OCI-LY3 (cell line): ENCODE results near the gene CD247.

Experiments used
- EZH2phosphoT487 ChIP-seq: fragments of 200-600 bp; shearing (Covaris generic); IDR thresholded peaks from 2 replicates; pipeline ENCODE4 v1.6.1; 2018; ENCODE audit warnings: antibody characterized with exemption, mixed run types, low read depth
- TF ChIP-seq, protein P1 (sequence below): fragments of 200-600, 300-600 bp; sonication (generic); IDR thresholded peaks from 2 replicates; pipeline ENCODE4 v1.5.1; 2014; ENCODE audit warnings: antibody characterized with exemption, low read length, low read depth

DNA sequence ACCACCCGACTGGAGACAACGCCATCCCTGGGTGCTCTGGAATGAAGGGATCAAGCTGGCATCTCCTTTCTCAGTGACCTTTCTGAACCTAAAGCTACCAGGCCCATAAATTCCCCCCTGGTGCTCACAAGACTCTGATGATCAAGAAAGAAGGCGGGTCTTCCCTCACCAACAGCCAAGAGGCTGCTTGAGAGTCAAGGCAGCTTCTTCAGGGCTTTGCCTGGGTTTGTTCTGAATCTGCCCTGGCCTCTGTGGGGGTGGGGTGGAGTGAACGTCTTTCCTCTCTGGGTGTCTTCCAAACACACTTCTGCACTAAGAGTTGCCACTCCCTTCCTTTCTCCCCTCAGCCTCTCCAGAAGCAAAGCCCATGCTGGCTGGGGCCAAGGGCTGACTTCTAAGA is 36.1 kb downstream of the CD247 start:
- no peak for TF ChIP-seq EZH2phosphoT487
- TF ChIP-seq, protein P1, sequence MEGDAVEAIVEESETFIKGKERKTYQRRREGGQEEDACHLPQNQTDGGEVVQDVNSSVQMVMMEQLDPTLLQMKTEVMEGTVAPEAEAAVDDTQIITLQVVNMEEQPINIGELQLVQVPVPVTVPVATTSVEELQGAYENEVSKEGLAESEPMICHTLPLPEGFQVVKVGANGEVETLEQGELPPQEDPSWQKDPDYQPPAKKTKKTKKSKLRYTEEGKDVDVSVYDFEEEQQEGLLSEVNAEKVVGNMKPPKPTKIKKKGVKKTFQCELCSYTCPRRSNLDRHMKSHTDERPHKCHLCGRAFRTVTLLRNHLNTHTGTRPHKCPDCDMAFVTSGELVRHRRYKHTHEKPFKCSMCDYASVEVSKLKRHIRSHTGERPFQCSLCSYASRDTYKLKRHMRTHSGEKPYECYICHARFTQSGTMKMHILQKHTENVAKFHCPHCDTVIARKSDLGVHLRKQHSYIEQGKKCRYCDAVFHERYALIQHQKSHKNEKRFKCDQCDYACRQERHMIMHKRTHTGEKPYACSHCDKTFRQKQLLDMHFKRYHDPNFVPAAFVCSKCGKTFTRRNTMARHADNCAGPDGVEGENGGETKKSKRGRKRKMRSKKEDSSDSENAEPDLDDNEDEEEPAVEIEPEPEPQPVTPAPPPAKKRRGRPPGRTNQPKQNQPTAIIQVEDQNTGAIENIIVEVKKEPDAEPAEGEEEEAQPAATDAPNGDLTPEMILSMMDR: no peak
